MV-4-11 (cell line): ENCODE data around the gene GPR62.

ENCODE experiments used
- DNase-seq: peaks from one replicate; lab custom pipeline; 2025; lab: John Stamatoyannopoulos, UW

GPR62 gene

DNA sequence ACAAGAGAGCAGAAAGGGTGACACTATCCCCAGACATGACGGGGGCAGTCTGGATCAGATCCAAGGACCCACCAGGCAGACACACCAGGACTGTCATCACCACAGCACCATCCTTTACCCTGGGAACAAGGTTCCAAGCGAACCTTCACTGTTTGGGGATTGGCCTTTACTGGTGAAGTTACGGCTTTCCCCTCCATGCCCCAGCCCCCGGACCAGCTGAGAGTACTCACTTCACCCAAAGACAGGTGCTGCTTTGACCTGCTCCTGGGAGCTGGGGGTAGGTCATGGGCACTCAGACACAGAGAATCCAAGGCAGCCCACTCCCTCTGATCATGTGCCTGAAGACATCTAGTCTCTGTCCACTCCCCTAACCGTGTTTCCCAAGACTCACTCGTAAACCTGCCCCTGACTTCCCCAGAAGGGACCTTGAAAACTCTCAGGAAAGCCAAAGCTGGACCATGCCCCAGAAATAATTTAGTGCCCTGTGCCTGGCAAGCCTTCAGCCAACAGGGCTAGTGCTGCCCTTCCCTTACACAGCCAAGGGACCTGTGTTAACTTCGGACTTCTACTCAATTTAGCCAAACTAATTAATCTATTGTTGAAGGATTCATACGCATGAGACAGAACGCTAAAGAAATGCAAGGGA lies 16.3 kb upstream of the GPR62 start:
- DNase-seq: no peak

GRCh38 chr3:51940648-51941462 lies 14.3 kb upstream of the GPR62 start:
- no peak for DNase-seq

DNA sequence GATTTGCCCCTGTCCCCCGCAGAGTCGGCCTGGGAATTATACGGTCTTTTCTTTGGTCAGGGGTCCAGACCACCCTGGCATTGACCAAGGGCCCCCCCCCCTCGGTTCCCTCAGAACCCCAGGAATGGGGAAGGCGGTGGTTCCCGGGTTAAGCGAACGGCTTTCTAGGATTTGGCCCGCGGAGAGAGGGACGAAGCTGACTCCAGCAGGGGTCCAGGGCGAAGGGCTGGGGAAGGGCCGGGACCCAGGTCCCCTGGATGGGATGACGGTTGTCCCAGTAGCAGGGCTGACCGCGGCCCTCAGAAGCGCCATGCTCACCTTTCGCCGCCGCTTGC lies 13.8 kb upstream of the GPR62 start:
- DNase-seq: no peak

- DNase-seq: peak; percentile 100
Measured at GRCh38 chr3:51941798-51942602, 13.2 kb upstream of the GPR62 start, which contains the start of the genes PARP3 and RRP9. TSS of gene PARP3 (plus strand) at chr3:51942363. CDS start at chr3:51943356, 993 bp downstream. TSS of gene RRP9 (minus strand) at chr3:51941904. CDS start at chr3:51941867, 37 bp downstream.

DNA sequence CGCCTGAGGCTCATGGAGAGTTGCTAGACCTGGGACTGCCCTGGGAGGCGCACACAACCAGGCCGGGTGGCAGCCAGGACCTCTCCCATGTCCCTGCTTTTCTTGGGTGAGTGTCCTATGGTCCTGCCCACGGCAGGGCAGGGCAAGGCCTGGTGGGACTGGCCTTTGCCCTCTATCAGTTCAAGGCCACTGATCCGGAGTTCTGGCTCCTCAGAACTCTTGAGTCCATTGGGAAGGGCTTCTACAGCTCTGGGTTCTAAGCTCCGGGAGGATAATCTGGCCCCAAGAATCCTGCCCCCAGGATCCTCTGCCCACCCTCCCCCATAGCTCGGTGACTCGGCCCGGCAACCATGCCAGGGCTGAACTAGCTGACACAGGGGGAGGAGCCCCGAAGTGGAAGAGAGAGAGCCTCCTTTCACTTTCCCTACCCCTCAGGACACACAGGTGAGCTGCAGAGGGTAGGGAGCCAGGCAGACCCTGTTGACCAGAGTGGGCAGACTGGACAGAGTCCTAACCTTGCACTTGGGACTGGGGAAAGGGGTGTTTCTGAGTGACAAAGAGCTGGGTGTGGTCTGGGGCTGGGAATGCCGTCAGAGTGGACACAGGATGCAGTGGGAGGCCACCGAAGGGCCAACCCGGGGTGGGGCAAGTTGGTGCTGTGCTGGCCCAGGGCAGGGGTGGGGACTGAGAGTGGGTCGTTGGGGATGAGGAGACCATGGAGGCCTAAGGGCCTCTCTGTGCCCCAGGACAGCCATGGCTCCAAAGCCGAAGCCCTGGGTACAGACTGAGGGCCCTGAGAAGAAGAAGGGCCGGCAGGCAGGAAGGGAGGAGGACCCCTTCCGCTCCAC lies 12.4 kb upstream of the GPR62 start:
- no peak for DNase-seq

GRCh38 chr3:51943451-51944391 lies 11.5 kb upstream of the GPR62 start:
- DNase-seq: no peak

- no peak for DNase-seq
Measured at GRCh38 chr3:51944451-51945021, 10.6 kb upstream of the GPR62 start.

- no peak for DNase-seq
Measured at GRCh38 chr3:51945031-51945840, 9.9 kb upstream of the GPR62 start.

DNA sequence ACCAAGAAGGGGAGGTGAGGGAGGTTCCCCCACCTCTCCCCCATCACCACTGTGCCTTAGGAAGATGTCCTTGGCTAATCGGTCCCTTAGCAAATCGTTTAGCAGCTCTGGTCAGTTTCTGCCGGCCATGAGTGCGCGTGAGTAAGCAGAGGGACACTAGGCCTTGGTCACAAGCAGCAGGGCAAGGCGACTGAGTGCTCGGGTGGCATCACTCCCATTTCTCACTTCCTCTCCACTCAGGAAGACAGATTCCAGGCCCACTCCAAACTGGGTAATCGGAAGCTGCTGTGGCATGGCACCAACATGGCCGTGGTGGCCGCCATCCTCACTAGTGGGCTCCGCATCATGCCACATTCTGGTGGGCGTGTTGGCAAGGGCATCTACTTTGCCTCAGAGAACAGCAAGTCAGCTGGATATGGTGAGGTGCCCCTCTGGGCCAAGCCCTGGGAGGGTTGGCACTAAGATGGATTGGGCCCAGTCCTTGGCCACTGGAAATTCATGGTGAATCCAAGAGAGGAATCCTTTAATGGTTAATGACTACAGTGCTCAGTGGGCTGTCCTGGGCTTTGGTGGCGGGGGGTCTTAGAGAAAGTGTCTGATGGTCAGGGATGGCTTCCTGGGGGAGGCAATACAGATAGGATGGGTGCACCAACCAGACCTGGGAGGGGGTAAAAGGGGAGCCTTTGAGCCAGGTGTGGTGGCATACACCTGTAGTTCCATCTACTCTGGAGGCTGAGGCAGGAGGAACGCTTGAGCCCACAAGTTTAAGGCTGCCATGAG lies 9.1 kb upstream of the GPR62 start:
- DNase-seq: no peak

GRCh38 chr3:51946796-51947195 lies 8.4 kb upstream of the GPR62 start:
- DNase-seq: no peak

DNA sequence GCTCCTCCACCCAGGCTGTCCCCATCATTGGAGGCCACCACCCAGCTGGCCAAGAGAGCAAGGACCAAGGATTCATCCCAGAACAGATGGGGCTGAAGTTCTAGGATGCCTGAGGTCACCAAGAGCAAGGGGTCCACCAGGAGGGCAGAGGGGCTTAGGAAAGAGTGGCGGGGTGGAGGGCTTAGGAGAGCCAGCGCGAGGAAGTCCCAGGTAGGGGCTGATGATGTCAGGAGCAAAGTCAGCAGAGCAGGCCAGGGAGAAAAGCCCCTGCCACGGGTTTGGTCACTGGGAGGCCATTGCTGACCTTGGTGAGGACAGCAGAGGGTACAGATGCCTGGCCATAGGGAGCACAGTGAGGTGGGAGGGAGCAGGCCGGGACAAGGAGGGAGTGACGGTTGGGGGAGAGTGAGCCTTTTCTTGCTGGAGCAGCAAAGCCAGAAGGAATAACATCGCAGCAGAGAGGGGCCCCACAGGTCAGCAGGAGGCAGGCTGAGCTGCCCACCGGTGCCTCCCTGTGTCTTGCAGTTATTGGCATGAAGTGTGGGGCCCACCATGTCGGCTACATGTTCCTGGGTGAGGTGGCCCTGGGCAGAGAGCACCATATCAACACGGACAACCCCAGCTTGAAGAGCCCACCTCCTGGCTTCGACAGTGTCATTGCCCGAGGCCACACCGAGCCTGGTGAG lies 7.8 kb upstream of the GPR62 start:
- DNase-seq: no peak

DNA sequence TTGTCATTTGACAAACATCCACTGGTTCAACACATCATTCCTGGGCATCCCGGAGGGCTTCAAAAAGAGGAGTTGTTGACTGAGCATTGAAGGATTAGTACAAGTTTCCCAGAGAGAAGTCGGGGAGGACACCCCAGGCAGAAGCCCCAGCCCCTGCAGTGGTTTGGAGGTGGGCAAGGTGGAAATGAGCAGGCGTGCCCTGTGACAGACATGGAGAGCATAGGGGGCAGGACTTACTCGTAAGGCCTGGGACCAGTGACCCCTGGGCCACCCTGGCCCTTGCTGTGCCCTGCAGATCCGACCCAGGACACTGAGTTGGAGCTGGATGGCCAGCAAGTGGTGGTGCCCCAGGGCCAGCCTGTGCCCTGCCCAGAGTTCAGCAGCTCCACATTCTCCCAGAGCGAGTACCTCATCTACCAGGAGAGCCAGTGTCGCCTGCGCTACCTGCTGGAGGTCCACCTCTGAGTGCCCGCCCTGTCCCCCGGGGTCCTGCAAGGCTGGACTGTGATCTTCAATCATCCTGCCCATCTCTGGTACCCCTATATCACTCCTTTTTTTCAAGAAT lies 7.1 kb upstream of the GPR62 start:
- no peak for DNase-seq

GRCh38 chr3:51949121-51949520 lies 6.1 kb upstream of the GPR62 start:
- no peak for DNase-seq

GRCh38 chr3:51950899-51951298 lies 4.3 kb upstream of the GPR62 start:
- DNase-seq: no peak

DNA sequence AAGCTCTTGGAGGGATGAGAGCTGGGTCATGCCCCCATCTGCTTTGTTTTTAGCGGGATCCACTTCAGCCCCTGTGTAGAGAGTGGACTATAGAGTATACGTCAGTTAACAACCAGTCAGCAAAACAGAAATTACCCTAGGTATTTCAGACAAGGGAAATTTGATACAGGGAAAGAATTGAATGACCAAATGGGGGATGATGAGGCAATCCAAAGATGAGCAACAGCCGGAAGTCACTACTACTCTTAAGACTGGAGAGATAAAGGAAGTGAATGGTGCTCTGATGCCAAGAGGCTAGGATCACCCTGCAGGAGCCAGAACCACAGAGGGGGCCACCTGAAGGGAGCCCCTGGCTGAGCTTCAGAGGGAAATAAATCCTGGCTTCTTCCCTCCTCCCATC lies 1.7 kb upstream of the GPR62 start:
- DNase-seq: peak; percentile 86

DNA sequence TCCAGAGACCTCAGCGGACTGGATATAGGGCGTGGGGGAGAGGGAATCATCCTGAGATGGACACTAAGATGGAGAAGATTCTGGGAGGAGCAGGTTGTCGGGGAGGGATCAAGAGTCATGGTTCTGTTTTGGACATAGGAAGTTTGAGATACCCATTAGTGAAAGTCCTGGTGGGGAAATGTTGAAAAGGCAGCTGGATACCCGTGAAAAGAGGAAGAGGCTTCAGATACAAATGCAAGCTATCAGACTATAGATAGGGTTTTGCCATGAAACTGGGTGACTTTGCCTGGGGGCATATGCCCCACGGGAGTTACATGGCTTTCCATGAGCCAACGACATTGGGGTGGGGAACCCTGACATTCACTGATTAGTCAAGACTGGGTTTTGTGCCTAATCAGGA lies 1.1 kb upstream of the GPR62 start:
- peak; percentile 79 for DNase-seq

- DNase-seq: no peak
Measured at GRCh38 chr3:51954713-51955112, 468 bp upstream of the GPR62 start.
